Testis (tissue), 3 donors: ENCODE results near the gene ART4. TPM values are rescaled to one million over a fixed set of nuclear protein-coding genes. Genes with fewer than 3 reads are reported as not detected.

Experiments
- polyA plus RNA-seq: library from polyadenylated mRNA; stranded (reverse); fragments of 350-450 nt; fragmentation: Illumina TruSeq; extraction: RNeasy Lipid Tissue Mini Kit (QIAGEN cat#74804); gene quantifications from one replicate; pipeline ENCODE4 v1.2.3, GENCODE V29; 2014; ENCODE audit warnings: low read depth, low replicate concordance; ENCODE audit not compliant: insufficient read depth
- total RNA-seq, 2 donors: library from RNA; depleted of rRNA; stranded (reverse); fragments of >200 nt; gene quantifications; one replicate each; pipeline ENCODE4 v1.2.3, GENCODE V29; 2016

Gene ART4
- total and polyA plus RNA-seq, 3 donors from 2014 or later: 0.16 to 1.4 (median 0.57) TPM

Other genes starting within 250 kb of the ART4 start
- gene GUCY2C, start 146.9 kb downstream of the ART4 start, total RNA-seq: under 1 TPM; 0.12 to 0.39 TPM
- 0.15 TPM for gene GUCY2C, start 146.9 kb downstream of the ART4 start, polyA plus RNA-seq
- gene WBP11, start 40.0 kb downstream of the ART4 start, total RNA-seq: 10 to 100 TPM; 37.8 to 41.7 TPM
- 117 TPM for gene WBP11, start 40.0 kb downstream of the ART4 start, polyA plus RNA-seq
- 10 to 100 TPM in 1 of 2 donors, 1 to 10 TPM in 1; 5.3 to 11.7 TPM for gene C12orf60, start 39.9 kb downstream of the ART4 start, total RNA-seq
- gene C12orf60, start 39.9 kb downstream of the ART4 start, polyA plus RNA-seq: 20.6 TPM
- under 1 TPM in 1 of 2 donors, not detected in 1; 0.39 TPM for gene SMCO3, start 29.3 kb downstream of the ART4 start, total RNA-seq
- 0.20 TPM for gene SMCO3, start 29.3 kb downstream of the ART4 start, polyA plus RNA-seq
- gene MGP, start 42.3 kb upstream of the ART4 start, total RNA-seq: 10 to 100 TPM; 56.7 to 76.8 TPM
- gene MGP, start 42.3 kb upstream of the ART4 start, polyA plus RNA-seq: 656 TPM
- gene ERP27, start 95.0 kb upstream of the ART4 start, total RNA-seq: under 1 TPM; 0.12 to 0.39 TPM
- gene ERP27, start 95.0 kb upstream of the ART4 start, polyA plus RNA-seq: 0.34 TPM
- 10 to 100 TPM; 20.2 to 28.4 TPM for gene ARHGDIB, start 118.1 kb upstream of the ART4 start, total RNA-seq
- 66.3 TPM for gene ARHGDIB, start 118.1 kb upstream of the ART4 start, polyA plus RNA-seq
- gene PDE6H, start 129.5 kb upstream of the ART4 start, total RNA-seq: not detected
- not detected for gene PDE6H, start 129.5 kb upstream of the ART4 start, polyA plus RNA-seq